A172 (cell line): Measurements from ENCODE around the gene ZNF646. TPM values are rescaled to one million over a fixed set of nuclear protein-coding genes. Genes with fewer than 3 reads are reported as not detected.

Experiments
- DNase-seq: peaks from one replicate; pipeline ENCODE4 v3.0.0-alpha.2; 2015; ENCODE audit warnings: low spot score
- total RNA-seq: library from RNA; depleted of rRNA; stranded (reverse); fragments of >200 nt; shearing (Covaris generic); gene quantifications from 2 replicates; pipeline ENCODE4 v1.2.3, GENCODE V29; 2014; rRNA removed

ZNF646 gene
- total RNA-seq, 1 experiment from 2014 or later: 10.3 TPM

- no peak for DNase-seq
These were observed 56.7 kb downstream of the ZNF646 start for GRCh38 chr16:31130899-31131298.

DNA sequence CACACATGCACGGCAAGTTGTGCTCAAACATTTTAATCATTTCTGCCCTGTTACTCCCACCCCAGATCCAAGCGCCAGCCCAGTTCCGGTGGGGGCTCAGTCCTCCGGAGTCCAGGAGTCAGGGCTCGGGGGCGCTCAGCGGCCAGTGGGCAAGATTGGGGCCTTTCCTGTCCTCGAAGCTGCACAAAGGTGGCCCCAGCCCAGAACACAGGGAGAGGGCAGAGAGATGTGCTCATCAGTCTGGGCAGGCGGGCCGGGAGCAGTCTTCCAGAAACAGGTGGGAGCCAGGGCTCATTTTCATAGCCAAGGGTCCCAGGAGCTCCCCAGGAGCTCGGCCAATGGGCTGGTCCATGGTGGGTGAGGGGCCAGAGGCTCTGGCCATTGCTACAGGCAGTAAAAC lies 57.2 kb downstream of the ZNF646 start:
- DNase-seq: no peak

DNA sequence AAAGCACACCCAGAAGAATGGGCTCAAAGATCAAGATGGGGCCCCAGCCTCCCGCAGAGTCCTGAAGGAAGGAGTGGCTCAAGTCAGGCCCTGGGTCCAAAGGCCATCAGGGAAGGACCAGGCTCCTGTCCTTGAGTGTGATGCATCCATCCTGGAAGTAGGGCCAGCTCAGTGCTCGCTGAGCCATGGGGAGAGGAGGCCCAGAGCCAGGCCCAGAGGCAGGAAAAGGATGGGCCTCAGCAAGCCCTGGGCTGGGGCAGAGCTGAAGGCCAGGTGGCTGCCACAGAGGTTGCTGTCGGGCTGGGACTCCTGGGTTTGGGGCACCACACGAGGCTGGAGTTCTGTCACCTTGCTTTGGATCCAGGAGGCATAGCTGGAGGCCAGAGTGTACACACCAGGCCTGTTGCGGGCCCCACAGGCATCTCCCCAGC lies 57.6 kb downstream of the ZNF646 start:
- DNase-seq: no peak

DNA sequence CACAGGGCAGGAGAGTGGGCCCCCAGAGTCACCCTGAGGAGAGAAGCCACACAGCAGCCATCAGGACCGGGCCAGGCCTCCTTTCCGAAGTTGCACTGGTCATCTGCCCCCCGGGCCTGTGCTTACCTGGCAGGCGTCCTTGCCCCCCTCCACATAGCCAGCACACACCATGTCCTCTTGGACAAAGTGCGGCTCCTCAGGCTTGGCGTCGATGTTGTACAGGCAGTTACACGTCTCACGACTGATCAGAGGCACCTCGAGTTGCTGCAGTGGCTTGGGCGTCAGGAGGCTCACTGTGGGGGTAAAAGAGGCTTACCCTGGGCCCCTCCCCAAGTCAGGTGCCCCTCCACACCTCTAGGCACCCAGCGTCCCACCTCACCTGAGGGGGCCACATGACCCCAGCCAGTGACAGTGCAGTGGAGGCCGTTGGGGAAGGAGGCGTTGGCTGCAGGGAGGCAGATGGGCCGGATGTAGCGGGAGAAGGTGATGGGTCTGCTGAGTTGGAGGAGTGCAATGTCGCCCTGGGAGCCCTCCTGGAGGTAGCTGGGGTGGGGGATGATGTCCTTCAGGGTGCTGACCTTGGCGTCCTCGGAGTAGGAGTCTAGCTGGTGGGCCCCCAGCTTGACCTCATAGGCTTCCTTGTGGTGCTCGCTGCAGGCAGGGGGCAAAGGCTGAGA lies 58.2 kb downstream of the ZNF646 start:
- DNase-seq: no peak

- DNase-seq: no peak
These were observed 58.9 kb downstream of the ZNF646 start for GRCh38 chr16:31133046-31133501.

Other genes with a start within 250 kb of the ZNF646 start
- gene BCL7C, start 180.3 kb upstream of the ZNF646 start, total RNA-seq: 57.3 and 60.8 TPM in 2 replicates
- 1.9 and 2.3 TPM in 2 replicates for gene CTF1, start 177.8 kb upstream of the ZNF646 start, total RNA-seq
- 18.7 and 32.5 TPM in 2 replicates for gene FBXL19, start 150.8 kb upstream of the ZNF646 start, total RNA-seq
- gene ORAI3, start 125.4 kb upstream of the ZNF646 start, total RNA-seq: 46.4 and 50.8 TPM in 2 replicates
- gene SETD1A, start 116.7 kb upstream of the ZNF646 start, total RNA-seq: 3.5 and 3.8 TPM in 2 replicates
- gene HSD3B7, start 89.2 kb upstream of the ZNF646 start, total RNA-seq: 30.4 and 33.8 TPM in 2 replicates
- 0.26 and 3.5 TPM in 2 replicates for gene STX1B, start 63.8 kb upstream of the ZNF646 start, total RNA-seq
- gene STX4, start 40.9 kb upstream of the ZNF646 start, total RNA-seq: 35.2 and 40.0 TPM in 2 replicates
- gene ZNF668, start 182 bp upstream of the ZNF646 start, total RNA-seq: 31.2 and 35.5 TPM in 2 replicates
- gene PRSS53, start 14.5 kb downstream of the ZNF646 start, total RNA-seq: 2.0 and 3.5 TPM in 2 replicates
- gene VKORC1, start 20.4 kb downstream of the ZNF646 start, total RNA-seq: 137 and 164 TPM in 2 replicates
- gene BCKDK, start 34.0 kb downstream of the ZNF646 start, total RNA-seq: 28.6 and 38.1 TPM in 2 replicates
- gene KAT8, start 43.2 kb downstream of the ZNF646 start, total RNA-seq: 46.6 and 55.6 TPM in 2 replicates
- gene PRSS8, start 61.3 kb downstream of the ZNF646 start, total RNA-seq: 2.9 and 4.2 TPM in 2 replicates
- gene PRSS36, start 75.6 kb downstream of the ZNF646 start, total RNA-seq: 0.41 and 0.55 TPM in 2 replicates
- 14.4 and 26.9 TPM in 2 replicates for gene FUS, start 105.7 kb downstream of the ZNF646 start, total RNA-seq
- not detected in 2 replicates for gene PYCARD, start 128.3 kb downstream of the ZNF646 start, total RNA-seq
- under 0.01 and 0.02 TPM in 2 replicates for gene TRIM72, start 139.7 kb downstream of the ZNF646 start, total RNA-seq
- gene PYDC1, start 142.7 kb downstream of the ZNF646 start, total RNA-seq: not detected in 2 replicates
- gene ITGAM, start 185.6 kb downstream of the ZNF646 start, total RNA-seq: 1.0 and 3.1 TPM in 2 replicates